SK-N-MC (cell line): ENCODE measurements around the gene MCF2L.

Source experiments
- DNase-seq: peaks from one replicate; pipeline ENCODE4 v3.0.0-alpha.2; 2011; ENCODE audit warnings: low read depth, low spot score
- H3K27ac ChIP-seq: fragments of 200-600 bp; sonication (generic); 2 replicates; pipeline ENCODE4 v1.5.1; 2016; ENCODE audit warnings: mixed run types
- H3K36me3 ChIP-seq: fragments of 200-600 bp; sonication (generic); 2 replicates; pipeline ENCODE4 v1.6.1; 2017; ENCODE audit warnings: antibody characterized with exemption, low read length, mixed read lengths; ENCODE audit not compliant: insufficient read depth
- H3K4me3 ChIP-seq: fragments of 200-600 bp; sonication (generic); 2 replicates; pipeline ENCODE4 v1.5.1; 2016
- H3K9ac ChIP-seq: fragments of 200-600 bp; sonication (generic); 2 replicates; pipeline ENCODE4 v1.8.0; 2017; ENCODE audit warnings: mixed run types, mixed read lengths; ENCODE audit not compliant: insufficient read length
- H3K9me3 ChIP-seq: fragments of 200-600 bp; sonication (generic); 2 replicates; pipeline ENCODE4 v1.6.1; 2017; ENCODE audit warnings: low read depth, mild to moderate bottlenecking, antibody characterized with exemption, low read length, moderate library complexity, mixed read lengths
- EZH2 ChIP-seq: fragments of 200-600 bp; sonication (generic); IDR thresholded peaks from one replicate; pipeline ENCODE4 v1.6.1; 2017; ENCODE audit warnings: antibody characterized with exemption
- FOXP2 ChIP-seq: optimal IDR thresholded peaks from 2 replicates; pipeline ENCODE3; 2011; ENCODE audit warnings: mild to moderate bottlenecking, moderate library complexity; ENCODE audit not compliant: insufficient read depth; ENCODE audit errors: extremely low read length, control extremely low read depth
- POLR2AphosphoS5 ChIP-seq: IDR thresholded peaks from 2 replicates; pipeline ENCODE4 v1.6.1; 2012; ENCODE audit warnings: mild to moderate bottlenecking, low read depth, low read length, borderline replicate concordance

The MCF2L gene

DNA sequence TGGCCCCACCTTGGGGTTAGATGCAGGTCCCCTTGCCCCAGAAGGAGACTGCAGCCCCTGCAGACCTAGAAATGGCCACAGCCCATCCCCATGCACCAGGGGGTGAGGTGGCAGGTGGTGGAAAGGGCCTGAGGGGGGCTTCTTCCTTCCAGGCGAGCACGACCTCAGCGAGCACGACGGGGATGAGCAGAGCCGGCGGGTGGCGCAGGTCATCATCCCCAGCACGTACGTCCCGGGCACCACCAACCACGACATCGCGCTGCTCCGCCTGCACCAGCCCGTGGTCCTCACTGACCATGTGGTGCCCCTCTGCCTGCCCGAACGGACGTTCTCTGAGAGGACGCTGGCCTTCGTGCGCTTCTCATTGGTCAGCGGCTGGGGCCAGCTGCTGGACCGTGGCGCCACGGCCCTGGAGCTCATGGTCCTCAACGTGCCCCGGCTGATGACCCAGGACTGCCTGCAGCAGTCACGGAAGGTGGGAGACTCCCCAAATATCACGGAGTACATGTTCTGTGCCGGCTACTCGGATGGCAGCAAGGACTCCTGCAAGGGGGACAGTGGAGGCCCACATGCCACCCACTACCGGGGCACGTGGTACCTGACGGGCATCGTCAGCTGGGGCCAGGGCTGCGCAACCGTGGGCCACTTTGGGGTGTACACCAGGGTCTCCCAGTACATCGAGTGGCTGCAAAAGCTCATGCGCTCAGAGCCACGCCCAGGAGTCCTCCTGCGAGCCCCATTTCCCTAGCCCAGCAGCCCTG is 149.4 kb downstream of the MCF2L start:
- no peak overlapping the region for H3K9ac ChIP-seq
- H3K36me3 ChIP-seq = no peaks in the 10 kb centered on the region
- H3K9me3 ChIP-seq = no peaks in the 10 kb centered on the region
- no peak for DNase-seq
- H3K4me3 ChIP-seq = no peak overlapping the region
- no peak overlapping the region for H3K27ac ChIP-seq
- no peak for TF ChIP-seq FOXP2
- TF ChIP-seq POLR2AphosphoS5 = no peak
- no peak for TF ChIP-seq EZH2

DNA sequence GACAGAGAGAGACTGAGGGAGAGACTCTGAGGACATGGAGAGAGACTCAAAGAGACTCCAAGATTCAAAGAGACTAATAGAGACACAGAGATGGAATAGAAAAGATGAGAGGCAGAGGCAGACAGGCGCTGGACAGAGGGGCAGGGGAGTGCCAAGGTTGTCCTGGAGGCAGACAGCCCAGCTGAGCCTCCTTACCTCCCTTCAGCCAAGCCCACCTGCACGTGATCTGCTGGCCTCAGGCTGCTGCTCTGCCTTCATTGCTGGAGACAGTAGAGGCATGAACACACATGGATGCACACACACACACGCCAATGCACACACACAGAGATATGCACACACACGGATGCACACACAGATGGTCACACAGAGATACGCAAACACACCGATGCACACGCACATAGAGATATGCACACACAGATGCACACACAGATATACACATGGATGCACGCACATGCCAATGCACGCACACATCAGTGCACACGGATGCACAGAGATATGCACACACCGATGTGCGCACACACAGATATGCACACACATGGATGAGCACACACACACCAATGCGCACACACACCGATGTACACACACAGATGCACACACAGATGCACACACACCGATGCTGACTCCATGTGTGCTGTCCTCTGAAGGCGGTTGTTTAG is 150.3 kb downstream of the MCF2L start:
- no peaks in the 10 kb centered on the region for H3K9me3 ChIP-seq
- DNase-seq = no peak
- no peak overlapping the region for H3K27ac ChIP-seq
- no peak overlapping the region for H3K4me3 ChIP-seq
- H3K9ac ChIP-seq = no peak overlapping the region
- no peaks in the 10 kb centered on the region for H3K36me3 ChIP-seq
- TF ChIP-seq POLR2AphosphoS5 = no peak
- no peak for TF ChIP-seq FOXP2
- no peak for TF ChIP-seq EZH2

DNA sequence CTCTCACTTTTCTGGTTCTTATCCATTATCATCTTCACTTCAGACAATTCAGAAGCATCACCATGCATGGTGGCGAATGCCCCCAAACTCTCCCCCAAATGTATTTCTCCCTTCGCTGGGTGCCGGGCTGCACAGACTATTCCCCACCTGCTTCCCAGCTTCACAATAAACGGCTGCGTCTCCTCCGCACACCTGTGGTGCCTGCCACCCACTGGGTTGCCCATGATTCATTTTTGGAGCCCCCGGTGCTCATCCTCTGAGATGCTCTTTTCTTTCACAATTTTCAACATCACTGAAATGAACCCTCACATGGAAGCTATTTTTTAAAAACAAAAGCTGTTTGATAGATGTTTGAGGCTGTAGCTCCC is 150.8 kb downstream of the MCF2L start:
- no peak overlapping the region for H3K4me3 ChIP-seq
- TF ChIP-seq FOXP2 = no peak
- no peak for TF ChIP-seq EZH2
- TF ChIP-seq POLR2AphosphoS5 = no peak
- no peak overlapping the region for H3K27ac ChIP-seq
- H3K36me3 ChIP-seq = no peaks in the 10 kb centered on the region
- H3K9ac ChIP-seq = no peak overlapping the region
- no peaks in the 10 kb centered on the region for H3K9me3 ChIP-seq
- DNase-seq = no peak

DNA sequence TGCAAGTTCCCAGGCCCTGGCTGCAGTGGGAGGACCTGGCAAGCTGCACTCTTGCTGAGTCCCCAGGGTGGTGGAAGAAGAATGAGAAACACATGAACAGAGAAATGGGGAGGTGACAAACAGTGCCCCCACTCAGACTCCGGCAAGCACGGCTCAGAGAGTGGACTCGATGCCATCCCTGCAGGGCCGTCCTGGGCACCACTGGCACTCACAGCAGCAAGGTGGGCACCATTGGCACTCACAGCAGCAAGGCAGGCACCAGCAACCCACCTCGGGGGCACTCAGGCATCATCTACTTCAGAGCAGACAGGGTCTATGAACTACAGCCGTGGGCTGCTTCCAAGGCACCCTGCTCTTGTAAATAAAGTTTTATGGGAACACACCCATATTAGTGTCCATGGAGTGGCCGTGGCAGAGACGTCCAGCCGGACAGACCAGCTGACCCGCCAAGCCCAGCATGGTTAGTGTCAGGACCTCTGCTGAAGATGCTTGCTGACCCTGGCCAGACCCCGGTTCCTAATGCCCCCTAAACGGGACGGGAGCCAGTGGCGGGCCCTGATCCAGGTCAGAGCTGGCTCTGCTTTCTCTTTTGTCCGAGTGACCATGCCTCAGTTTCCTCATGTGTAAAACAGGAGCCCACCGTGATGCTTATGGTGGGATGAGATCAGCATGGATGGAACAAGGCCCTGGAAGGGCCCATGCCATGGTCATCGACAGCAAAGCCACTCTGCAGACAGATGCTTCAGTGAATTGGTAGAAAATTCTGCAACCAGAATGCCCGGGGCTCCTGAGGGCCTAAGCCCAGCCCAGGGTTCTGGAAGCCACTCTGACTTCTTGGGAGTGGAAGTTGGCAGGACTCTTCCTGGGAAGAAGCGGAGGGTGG is 151.5 kb downstream of the MCF2L start:
- no peak overlapping the region for H3K4me3 ChIP-seq
- H3K9ac ChIP-seq = no peak overlapping the region
- no peaks in the 10 kb centered on the region for H3K36me3 ChIP-seq
- H3K27ac ChIP-seq = no peak overlapping the region
- no peak for DNase-seq
- no peaks in the 10 kb centered on the region for H3K9me3 ChIP-seq
- TF ChIP-seq POLR2AphosphoS5 (no peak), EZH2 (no peak), FOXP2 (no peak)

DNA sequence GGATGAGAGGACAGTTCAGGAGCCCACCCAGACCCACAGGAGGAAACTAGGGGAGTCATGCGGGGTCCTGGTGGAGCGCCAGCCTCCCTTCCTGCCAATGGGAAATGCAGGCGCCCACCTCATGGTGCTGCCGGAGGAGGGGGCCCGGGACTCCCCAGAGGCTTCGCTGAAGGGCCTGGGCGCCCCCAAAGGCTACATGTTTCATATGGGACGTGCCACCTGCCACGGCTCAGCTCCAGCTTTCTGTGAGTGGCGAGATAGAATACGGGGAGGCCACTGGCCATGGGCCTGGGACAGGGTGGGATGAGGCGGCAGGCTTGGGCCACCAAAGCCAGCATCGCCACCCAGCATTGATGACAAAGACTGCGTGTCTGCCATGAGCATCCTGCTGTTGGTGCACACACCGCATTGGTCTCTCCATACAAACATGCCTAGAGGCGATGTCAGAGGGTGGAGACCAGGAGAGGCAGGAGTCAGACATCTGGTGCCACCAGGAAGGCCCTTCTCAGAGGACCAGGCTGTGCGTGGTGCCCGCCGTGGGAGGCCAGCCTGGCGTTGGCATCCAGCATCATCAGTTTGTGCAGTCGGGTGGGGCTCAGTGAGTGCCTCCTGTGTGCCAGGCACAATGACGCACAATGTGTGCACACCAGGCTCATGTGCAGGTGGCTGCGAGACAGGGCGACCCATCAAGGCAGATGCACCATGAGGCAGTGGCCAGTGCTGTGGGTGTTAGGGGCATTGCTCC is 152.3 kb downstream of the MCF2L start:
- H3K9ac ChIP-seq = no peak overlapping the region
- H3K9me3 ChIP-seq = no peaks in the 10 kb centered on the region
- DNase-seq = no peak
- H3K4me3 ChIP-seq = no peak overlapping the region
- no peak overlapping the region for H3K27ac ChIP-seq
- TF ChIP-seq POLR2AphosphoS5 (no peak), FOXP2 (no peak), EZH2 (no peak)
- H3K36me3 ChIP-seq = no peaks in the 10 kb centered on the region

DNA sequence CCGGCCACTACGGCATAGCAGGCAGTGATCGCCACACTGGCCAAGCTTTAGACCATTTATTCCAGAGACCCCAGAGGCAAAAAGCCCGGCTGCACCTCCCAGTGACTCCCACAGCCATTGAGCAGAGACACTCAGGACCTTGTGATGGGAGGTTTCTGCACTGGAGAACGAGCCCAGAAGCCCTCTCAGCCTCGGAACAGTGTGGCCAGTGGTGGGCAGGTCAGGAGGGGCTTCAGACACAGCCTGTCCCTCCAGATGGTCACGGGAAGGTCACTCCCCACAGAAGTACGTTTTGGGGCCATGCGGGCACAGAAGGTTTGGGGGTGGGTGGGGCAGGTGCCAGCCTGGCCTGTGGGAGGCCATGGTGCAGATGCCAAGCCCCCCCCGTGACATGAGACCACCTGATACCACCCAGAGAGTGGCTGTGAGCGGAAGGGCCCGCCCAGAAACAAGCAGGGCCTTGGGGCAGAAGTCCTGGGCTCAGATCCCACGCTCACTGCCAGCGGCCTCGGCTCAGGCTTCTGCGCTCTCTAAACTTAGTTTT is 153.0 kb downstream of the MCF2L start:
- Histone ChIP-seq H3K9me3 (no peaks in the 10 kb centered on the region), H3K27ac (no peak overlapping the region), H3K36me3 (no peaks in the 10 kb centered on the region), H3K9ac (no peak overlapping the region), H3K4me3 (no peak overlapping the region)
- no peak for DNase-seq
- TF ChIP-seq POLR2AphosphoS5 (no peak), FOXP2 (no peak), EZH2 (no peak)

DNA sequence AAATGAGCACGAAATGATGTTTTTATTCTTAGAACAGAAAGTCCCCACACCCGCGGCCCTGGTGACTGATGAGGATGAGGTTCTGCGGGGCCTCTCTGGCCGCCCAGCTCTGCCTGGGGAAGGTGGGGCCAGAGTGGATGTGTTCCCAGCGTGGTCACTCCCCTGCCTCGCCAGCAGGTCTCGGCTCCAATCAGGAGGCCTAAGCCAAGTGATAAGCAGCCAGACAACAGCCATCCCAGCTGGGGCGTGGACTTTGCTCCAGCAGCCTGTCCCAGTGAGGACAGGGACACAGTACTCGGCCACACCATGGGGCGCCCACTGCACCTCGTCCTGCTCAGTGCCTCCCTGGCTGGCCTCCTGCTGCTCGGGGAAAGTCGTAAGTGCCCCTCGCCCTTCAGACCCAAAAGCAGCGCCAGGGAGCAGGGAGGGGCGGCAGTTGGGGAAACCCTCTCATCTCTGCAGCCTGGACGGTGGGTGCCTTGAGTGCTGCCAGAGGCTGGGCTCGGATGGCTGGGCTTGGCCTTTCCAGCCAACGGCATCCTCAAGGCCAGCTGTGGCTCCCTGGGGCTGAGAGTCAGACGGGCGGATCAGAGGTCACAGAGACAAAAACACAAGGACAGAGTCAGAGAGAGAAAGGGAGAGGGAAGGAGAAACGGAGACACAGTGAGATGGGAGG is 153.7 kb downstream of the MCF2L start, which contains the start of gene F10:
TSS of gene F10 (plus strand) at position 250 of the 676 bp plus-strand sequence. CDS start at position 307, 57 bp downstream.
- TF ChIP-seq FOXP2 (no peak), POLR2AphosphoS5 (no peak), EZH2 (no peak)
- Histone ChIP-seq H3K36me3 (no peaks in the 10 kb centered on the region), H3K27ac (no peak within 1 kb of the TSS), H3K9me3 (no peaks in the 10 kb centered on the region), H3K4me3 (no peak within 1 kb of the TSS), H3K9ac (no peak within 1 kb of the TSS)
- DNase-seq = no peak
